ENCODE data around the gene BCAR3.

The BCAR3 gene

DNA sequence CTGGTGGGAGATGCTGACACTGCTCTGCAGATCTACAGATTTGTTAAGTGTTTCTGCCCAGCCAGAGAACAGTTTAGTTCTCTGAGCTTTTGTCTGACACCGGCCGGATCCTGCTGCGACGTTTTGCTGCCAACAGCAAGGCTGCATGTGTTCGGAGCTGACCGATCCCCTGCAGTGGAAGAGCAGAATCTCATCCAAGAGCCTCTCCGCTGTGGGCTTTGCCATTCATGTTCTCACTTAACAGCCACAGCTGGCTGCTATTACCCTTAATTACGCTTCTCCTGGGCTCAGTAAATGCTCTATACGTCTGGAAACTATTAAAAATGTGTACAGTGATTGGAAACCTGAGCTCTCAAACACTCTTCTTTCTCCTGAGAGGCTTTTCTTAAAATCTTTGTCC lies 105.3 kb downstream of the BCAR3 start:
- peaks cover 21 to 24% of the 10 kb centered on the region in 2 experiments for H3K36me3 ChIP-seq (ENCODE audit: control insufficient read depth in 1 of 2, insufficient read depth in 2 of 2, low read length in 2 of 2)
- H3K4me3 ChIP-seq (ENCODE audit: low read depth, low read length) = no peak overlapping the region
- peak overlapping the region; percentile 63 for H4K8ac ChIP-seq (ENCODE audit: low read depth, low read length)
- no peak overlapping the region for H3K23ac ChIP-seq (ENCODE audit: low read length)
- peak overlapping the region; percentile 79 for H3K14ac ChIP-seq (ENCODE audit: low read length)
- peak overlapping the region; percentile 57 for H3K4ac ChIP-seq (ENCODE audit: low read depth, low read length)
- peak overlapping the region; percentile 95 for H2BK5ac ChIP-seq (ENCODE audit: low read depth, low read length, poor library complexity)
- peak overlapping the region; percentile 32 for H3K18ac ChIP-seq (ENCODE audit: low read length)
- no peak overlapping the region for H3K4me2 ChIP-seq (ENCODE audit: low read length)
- H2BK120ac ChIP-seq (ENCODE audit: insufficient read depth, low read length, poor library complexity) = peak overlapping the region; percentile 92
- H4K91ac ChIP-seq (ENCODE audit: low read depth, low read length) = peak overlapping the region; percentile 90
- peak overlapping the region; percentile 97 for H3K27ac ChIP-seq (ENCODE audit: low read depth, low read length)
- peaks cover 44% of the 10 kb centered on the region for H3K79me1 ChIP-seq (ENCODE audit: low read length)
- H3K9ac ChIP-seq (ENCODE audit: low read length) = no peak overlapping the region
- H4K12ac ChIP-seq (ENCODE audit: low read depth, low read length) = no peak overlapping the region
- no peaks in the 10 kb centered on the region for H3K9me3 ChIP-seq (ENCODE audit: insufficient read depth, low read depth, low read length)
- H2BK12ac ChIP-seq (ENCODE audit: low read length) = peak overlapping the region; percentile 94
- H3K79me2 ChIP-seq (ENCODE audit: control insufficient read depth, insufficient read depth, low read length, poor library complexity) = peaks cover 14% of the 10 kb centered on the region
- peak overlapping the region; percentile 23 for H2AK5ac ChIP-seq (ENCODE audit: low read length)
- no peak overlapping the region for H2AFZ ChIP-seq (ENCODE audit: insufficient read depth, low read length, poor library complexity)
- no CpG with 5 or more reads among the region's 9 CpGs for WGBS (ENCODE audit: extremely low coverage, insufficient coverage, insufficient read length)
- H3K4me1 ChIP-seq (ENCODE audit: control insufficient read depth in 1 of 2, insufficient read depth in 2 of 2, low read length in 2 of 2) = peaks cover 46 to 55% of the 10 kb centered on the region in 2 experiments
- H3K27me3 ChIP-seq (ENCODE audit: insufficient read depth, low read length) = no peaks in the 10 kb centered on the region
- DNase-seq = no peak

DNA sequence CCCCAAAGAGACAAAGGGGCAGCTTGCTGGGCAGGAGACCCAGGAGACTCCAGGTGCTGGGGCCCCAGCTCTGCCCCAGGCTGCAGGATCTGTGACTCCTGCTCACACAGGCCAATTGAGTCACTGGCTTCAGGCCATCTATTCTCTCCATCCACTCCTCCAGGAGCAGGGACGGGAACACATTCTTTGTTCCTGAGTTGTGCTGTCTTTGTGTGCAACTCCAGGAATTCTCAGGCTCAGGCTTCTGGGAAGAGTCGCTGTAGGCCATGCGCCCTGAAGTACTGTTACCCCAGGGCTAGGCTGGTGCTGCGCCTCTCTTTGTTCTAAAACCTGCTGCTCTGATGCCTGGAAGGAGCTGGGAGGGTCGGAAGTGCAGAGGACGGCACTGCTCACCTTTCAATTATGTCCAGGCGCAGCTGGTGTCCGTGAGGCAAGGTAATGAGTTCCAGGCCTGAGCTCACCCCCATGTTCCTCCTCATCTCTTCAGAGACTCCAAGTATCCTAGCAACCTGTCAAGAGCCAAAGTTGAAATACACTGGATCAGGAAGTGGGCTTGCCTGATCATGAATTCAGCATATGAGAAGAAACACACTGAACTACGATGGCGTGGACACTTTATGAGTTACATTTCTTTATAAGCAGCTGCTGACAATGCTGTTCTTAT lies 105.9 kb downstream of the BCAR3 start:
- H3K27ac ChIP-seq (ENCODE audit: low read depth, low read length) = peak overlapping the region; percentile 97
- no peaks in the 10 kb centered on the region for H3K9me3 ChIP-seq (ENCODE audit: insufficient read depth, low read depth, low read length)
- no peak overlapping the region for H3K9ac ChIP-seq (ENCODE audit: low read length)
- H2BK12ac ChIP-seq (ENCODE audit: low read length) = no peak overlapping the region
- H4K8ac ChIP-seq (ENCODE audit: low read depth, low read length) = no peak overlapping the region
- peaks cover 46 to 53% of the 10 kb centered on the region in 2 experiments for H3K4me1 ChIP-seq (ENCODE audit: control insufficient read depth in 1 of 2, insufficient read depth in 2 of 2, low read length in 2 of 2)
- H3K27me3 ChIP-seq (ENCODE audit: insufficient read depth, low read length) = no peaks in the 10 kb centered on the region
- DNase-seq = peak; percentile 93 to 96
- no peak overlapping the region for H4K12ac ChIP-seq (ENCODE audit: low read depth, low read length)
- H3K4me3 ChIP-seq (ENCODE audit: low read depth, low read length) = no peak overlapping the region
- no peak overlapping the region for H3K4me2 ChIP-seq (ENCODE audit: low read length)
- H2BK120ac ChIP-seq (ENCODE audit: insufficient read depth, low read length, poor library complexity) = no peak overlapping the region
- peaks cover 24 to 28% of the 10 kb centered on the region in 2 experiments for H3K36me3 ChIP-seq (ENCODE audit: control insufficient read depth in 1 of 2, insufficient read depth in 2 of 2, low read length in 2 of 2)
- H2AFZ ChIP-seq (ENCODE audit: insufficient read depth, low read length, poor library complexity) = no peak overlapping the region
- H3K79me2 ChIP-seq (ENCODE audit: control insufficient read depth, insufficient read depth, low read length, poor library complexity) = peaks cover 14% of the 10 kb centered on the region
- H3K4ac ChIP-seq (ENCODE audit: low read depth, low read length) = no peak overlapping the region
- no peak overlapping the region for H2AK5ac ChIP-seq (ENCODE audit: low read length)
- H2BK5ac ChIP-seq (ENCODE audit: low read depth, low read length, poor library complexity) = no peak overlapping the region
- no peak overlapping the region for H3K18ac ChIP-seq (ENCODE audit: low read length)
- H3K14ac ChIP-seq (ENCODE audit: low read length) = no peak overlapping the region
- H3K79me1 ChIP-seq (ENCODE audit: low read length) = peaks cover 44% of the 10 kb centered on the region
- H3K23ac ChIP-seq (ENCODE audit: low read length) = no peak overlapping the region
- WGBS (ENCODE audit: extremely low coverage, insufficient coverage, insufficient read length) = no CpG with 5 or more reads among the region's 10 CpGs
- peak overlapping the region; percentile 20 for H4K91ac ChIP-seq (ENCODE audit: low read depth, low read length)

DNA sequence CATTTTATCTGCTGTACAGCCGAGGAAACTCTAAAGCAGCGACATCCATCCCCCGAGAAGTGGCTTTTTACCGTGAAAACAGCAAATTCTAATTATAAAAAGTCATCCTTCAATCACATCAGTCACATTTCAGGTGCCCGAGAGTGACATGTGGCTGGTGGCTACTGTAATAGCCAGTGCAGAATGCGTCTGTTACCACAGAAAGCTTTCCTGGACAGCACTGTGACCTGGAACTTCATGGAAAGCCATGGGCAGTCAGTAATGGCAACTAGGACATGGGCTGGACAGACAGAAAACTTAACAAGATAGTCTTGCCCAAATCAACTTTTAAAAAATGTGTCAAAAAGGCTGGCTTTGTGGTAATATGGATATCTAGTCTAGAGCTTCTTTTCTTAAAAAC lies 106.6 kb downstream of the BCAR3 start:
- no peak for DNase-seq
- Histone ChIP-seq H3K27ac (ENCODE audit: low read depth, low read length) (peak overlapping the region; percentile 97), H2BK5ac (ENCODE audit: low read depth, low read length, poor library complexity) (peak overlapping the region; percentile 96), H2BK120ac (ENCODE audit: insufficient read depth, low read length, poor library complexity) (peak overlapping the region; percentile 93), H3K79me2 (ENCODE audit: control insufficient read depth, insufficient read depth, low read length, poor library complexity) (peaks cover 14% of the 10 kb centered on the region), H3K4me2 (ENCODE audit: low read length) (no peak overlapping the region), H3K4ac (ENCODE audit: low read depth, low read length) (peak overlapping the region; percentile 28), H2AK5ac (ENCODE audit: low read length) (peak overlapping the region; percentile 80), H4K91ac (ENCODE audit: low read depth, low read length) (peak overlapping the region; percentile 96), H2AFZ (ENCODE audit: insufficient read depth, low read length, poor library complexity) (no peak overlapping the region), H3K14ac (ENCODE audit: low read length) (peak overlapping the region; percentile 66), H3K9me3 (ENCODE audit: insufficient read depth, low read depth, low read length) (no peaks in the 10 kb centered on the region), H4K8ac (ENCODE audit: low read depth, low read length) (peak overlapping the region; percentile 83), H3K4me3 (ENCODE audit: low read depth, low read length) (no peak overlapping the region), H3K27me3 (ENCODE audit: insufficient read depth, low read length) (no peaks in the 10 kb centered on the region), H3K79me1 (ENCODE audit: low read length) (peaks cover 41% of the 10 kb centered on the region), H2BK12ac (ENCODE audit: low read length) (peak overlapping the region; percentile 92), H3K9ac (ENCODE audit: low read length) (no peak overlapping the region), H4K12ac (ENCODE audit: low read depth, low read length) (peak overlapping the region; percentile 49), H3K23ac (ENCODE audit: low read length) (no peak overlapping the region), H3K4me1 (ENCODE audit: control insufficient read depth in 1 of 2, insufficient read depth in 2 of 2, low read length in 2 of 2) (peaks cover 43 to 50% of the 10 kb centered on the region in 2 experiments), H3K18ac (ENCODE audit: low read length) (peak overlapping the region; percentile 86), H3K36me3 (ENCODE audit: control insufficient read depth in 1 of 2, insufficient read depth in 2 of 2, low read length in 2 of 2) (peaks cover 26 to 34% of the 10 kb centered on the region in 2 experiments)
- whole genome bisulfite sequencing (ENCODE audit: extremely low coverage, insufficient coverage, insufficient read length) = no CpG with 5 or more reads among the region's 6 CpGs

DNA sequence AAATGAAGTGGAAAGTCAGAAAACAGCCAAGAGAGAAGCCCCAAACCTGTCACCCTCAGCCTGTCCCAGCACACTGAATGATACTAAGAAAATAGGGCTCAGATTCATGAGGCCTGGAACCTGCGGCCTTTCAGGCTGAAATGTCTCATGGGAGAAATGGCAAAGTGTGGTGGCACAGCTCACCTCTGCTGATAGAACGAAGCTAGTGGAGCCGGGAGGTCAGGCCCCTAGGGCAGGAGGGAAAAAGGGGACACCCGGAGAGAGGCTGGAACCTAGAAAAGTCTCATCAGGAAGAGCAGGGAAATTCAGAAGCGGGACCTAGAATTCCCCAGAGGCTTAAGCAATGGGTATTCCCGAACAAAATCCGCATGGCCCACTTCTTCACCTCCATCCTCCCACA lies 107.1 kb downstream of the BCAR3 start:
- H3K9me3 ChIP-seq (ENCODE audit: insufficient read depth, low read depth, low read length) = no peaks in the 10 kb centered on the region
- H3K14ac ChIP-seq (ENCODE audit: low read length) = peak overlapping the region; percentile 66
- H2BK5ac ChIP-seq (ENCODE audit: low read depth, low read length, poor library complexity) = peak overlapping the region; percentile 96

More for the DNA sequence above, 107.1 kb downstream of the BCAR3 start:
- Histone ChIP-seq H2AFZ (ENCODE audit: insufficient read depth, low read length, poor library complexity) (no peak overlapping the region), H4K12ac (ENCODE audit: low read depth, low read length) (peak overlapping the region; percentile 49), H3K18ac (ENCODE audit: low read length) (peak overlapping the region; percentile 86), H3K79me2 (ENCODE audit: control insufficient read depth, insufficient read depth, low read length, poor library complexity) (peaks cover 14% of the 10 kb centered on the region), H3K23ac (ENCODE audit: low read length) (no peak overlapping the region), H3K36me3 (ENCODE audit: control insufficient read depth in 1 of 2, insufficient read depth in 2 of 2, low read length in 2 of 2) (peaks cover 29 to 37% of the 10 kb centered on the region in 2 experiments), H3K4me2 (ENCODE audit: low read length) (no peak overlapping the region), H2BK12ac (ENCODE audit: low read length) (peak overlapping the region; percentile 92), H3K4me3 (ENCODE audit: low read depth, low read length) (no peak overlapping the region), H3K4me1 (ENCODE audit: control insufficient read depth in 1 of 2, insufficient read depth in 2 of 2, low read length in 2 of 2) (peaks cover 41 to 48% of the 10 kb centered on the region in 2 experiments), H4K91ac (ENCODE audit: low read depth, low read length) (peak overlapping the region; percentile 96), H2AK5ac (ENCODE audit: low read length) (peak overlapping the region; percentile 80), H3K9ac (ENCODE audit: low read length) (no peak overlapping the region), H3K27me3 (ENCODE audit: insufficient read depth, low read length) (no peaks in the 10 kb centered on the region), H3K27ac (ENCODE audit: low read depth, low read length) (peak overlapping the region; percentile 97), H2BK120ac (ENCODE audit: insufficient read depth, low read length, poor library complexity) (peak overlapping the region; percentile 93), H3K79me1 (ENCODE audit: low read length) (peaks cover 39% of the 10 kb centered on the region), H4K8ac (ENCODE audit: low read depth, low read length) (peak overlapping the region; percentile 83), H3K4ac (ENCODE audit: low read depth, low read length) (peak overlapping the region; percentile 60)
- WGBS (ENCODE audit: extremely low coverage, insufficient coverage, insufficient read length) = no CpG with 5 or more reads among the region's 7 CpGs
- DNase-seq = no peak
